Fibroblast of skin of abdomen (primary cell): ENCODE results near the gene GMNC.

Source experiments
- DNase-seq: peaks from one replicate; pipeline ENCODE4 v3.0.0-alpha.2; 2013

GMNC gene

GRCh38 chr3:190848870-190849269 is 13.6 kb downstream of the GMNC start:
- DNase-seq = no peak

GRCh38 chr3:190847436-190847835 is 15.1 kb downstream of the GMNC start:
- peak; percentile 44 for DNase-seq

GRCh38 chr3:190840146-190840545 is 22.3 kb downstream of the GMNC start:
- no peak for DNase-seq

GRCh38 chr3:190831225-190831624 is 31.3 kb downstream of the GMNC start:
- no peak for DNase-seq

- no peak for DNase-seq
These were observed 32.5 kb downstream of the GMNC start for GRCh38 chr3:190830031-190830430.

- no peak for DNase-seq
These were observed 36.5 kb downstream of the GMNC start for GRCh38 chr3:190826018-190826417.

- DNase-seq = no peak
These were observed 37.0 kb downstream of the GMNC start for GRCh38 chr3:190825386-190826016.

- DNase-seq = peak; percentile 33
These were observed 50.6 kb downstream of the GMNC start for GRCh38 chr3:190811775-190812480.

GRCh38 chr3:190810957-190811356 is 51.5 kb downstream of the GMNC start:
- DNase-seq = no peak

- DNase-seq = no peak
These were observed 53.1 kb downstream of the GMNC start for GRCh38 chr3:190809351-190809750.

- DNase-seq = no peak
These were observed 54.6 kb downstream of the GMNC start for GRCh38 chr3:190807719-190808375.
